CD14-positive monocyte (primary cell): ENCODE data around the gene S100P. TPM values are rescaled to one million over a fixed set of nuclear protein-coding genes. Genes with fewer than 3 reads are reported as not detected.

Experiments used
- DNase-seq, 3 donors: peaks; one replicate each; pipeline ENCODE4 v3.0.0-alpha.2; 2011 to 2022
- H2AFZ ChIP-seq: 2 replicates; pipeline ENCODE4 v1.6.0; 2012; ENCODE audit warnings: mild to moderate bottlenecking, low read depth, low read length, inconsistent platforms; ENCODE audit not compliant: insufficient read depth, poor library complexity, severe bottlenecking
- H3K27ac ChIP-seq, 2 donors: 1 replicate in 1 of 2; 2 replicates in 1 of 2; pipeline ENCODE4 v1.5.1; 2012 to 2013; ENCODE audit warnings: low read length in 2 of 2, control low read depth in 1 of 2, inconsistent platforms in 1 of 2, low read depth in 1 of 2, mild to moderate bottlenecking in 1 of 2
- H3K27me3 ChIP-seq, 2 donors: one replicate each; pipeline versions ENCODE4 v1.6.0 to v1.6.1; 2011 to 2013; ENCODE audit warnings: low read length in 2 of 2; ENCODE audit not compliant: control insufficient read depth in 2 of 2, insufficient read depth in 2 of 2
- H3K36me3 ChIP-seq, 2 donors: replicated peaks in 1 of 2; 1 replicate in 1 of 2; 2 replicates in 1 of 2; pipeline versions ENCODE4 v1.5.1 to v1.6.1; 2012 to 2013; ENCODE audit warnings: low read length in 2 of 2, control low read depth in 1 of 2, inconsistent platforms in 1 of 2, mild to moderate bottlenecking in 1 of 2; ENCODE audit not compliant: insufficient read depth in 2 of 2, control insufficient read depth in 1 of 2
- H3K4me1 ChIP-seq, 2 donors: 1 replicate in 1 of 2; 2 replicates in 1 of 2; pipeline versions ENCODE4 v1.5.1 to v1.6.1; 2012 to 2013; ENCODE audit warnings: low read length in 2 of 2, control low read depth in 1 of 2, inconsistent platforms in 1 of 2, mild to moderate bottlenecking in 1 of 2, moderate library complexity in 1 of 2; ENCODE audit not compliant: insufficient read depth in 2 of 2, control insufficient read depth in 1 of 2
- H3K4me2 ChIP-seq: replicated peaks from 2 replicates; pipeline ENCODE3; 2012; ENCODE audit warnings: low read length, moderate library complexity, mild to moderate bottlenecking; ENCODE audit not compliant: poor library complexity, severe bottlenecking; ENCODE audit errors: extremely low read depth
- H3K4me3 ChIP-seq, 3 experiments: fragments of 200-600 bp in 1 of 3; sonication (generic) in 1 of 3; replicated peaks in 1 of 3; 1 replicate in 2 of 3; 2 replicates in 1 of 3; pipeline ENCODE4 v1.5.1; 2011 to 2013; ENCODE audit warnings: low read length in 3 of 3, mild to moderate bottlenecking in 3 of 3, control low read depth in 2 of 3, low read depth in 2 of 3, inconsistent platforms in 1 of 3, moderate library complexity in 1 of 3
- H3K79me2 ChIP-seq: 2 replicates; pipeline ENCODE4 v1.6.0; 2012; ENCODE audit warnings: mild to moderate bottlenecking, control low read depth, inconsistent platforms, low read length, moderate library complexity; ENCODE audit not compliant: insufficient read depth
- H3K9ac ChIP-seq: 2 replicates; pipeline ENCODE4 v1.6.0; 2017; ENCODE audit warnings: low read length, mild to moderate bottlenecking; ENCODE audit not compliant: insufficient read depth, poor library complexity, severe bottlenecking
- H3K9me3 ChIP-seq, 2 donors: replicated peaks in 1 of 2; 1 replicate in 1 of 2; 2 replicates in 1 of 2; pipeline versions ENCODE4 v1.5.1 to v1.6.1; 2012 to 2013; ENCODE audit warnings: low read length in 2 of 2, control low read depth in 1 of 2; ENCODE audit not compliant: control insufficient read depth in 1 of 2, insufficient read depth in 1 of 2
- H4K20me1 ChIP-seq: 2 replicates; pipeline ENCODE4 v1.6.0; 2012; ENCODE audit warnings: mild to moderate bottlenecking, low read length, control low read depth, moderate library complexity; ENCODE audit not compliant: insufficient read depth
- H3K27ac Mint-ChIP-seq, 7 donors: one replicate each; pipeline ENCODE4 v1.8.0; 2020; ENCODE audit warnings: mild to moderate bottlenecking in 7 of 7, mixed read lengths in 7 of 7, moderate library complexity in 6 of 7, inconsistent platforms in 2 of 7
- H3K27me3 Mint-ChIP-seq, 3 donors: one replicate each; pipeline ENCODE4 v1.8.0; 2021 to 2022; ENCODE audit warnings: low read depth in 3 of 3, mild to moderate bottlenecking in 3 of 3, mixed read lengths in 3 of 3, moderate library complexity in 3 of 3, inconsistent platforms in 1 of 3
- H3K36me3 Mint-ChIP-seq, 2 donors: one replicate each; pipeline ENCODE4 v1.8.0; 2020; ENCODE audit warnings: mixed read lengths in 2 of 2, inconsistent platforms in 1 of 2, mild to moderate bottlenecking in 1 of 2
- H3K4me1 Mint-ChIP-seq: one replicate; pipeline ENCODE4 v1.8.0; 2020; ENCODE audit warnings: mild to moderate bottlenecking, mixed read lengths
- H3K4me3 Mint-ChIP-seq, 2 donors: one replicate each; pipeline ENCODE4 v1.8.0; 2020; ENCODE audit warnings: mild to moderate bottlenecking in 2 of 2, mixed read lengths in 2 of 2, moderate library complexity in 1 of 2
- H3K9me3 Mint-ChIP-seq, 7 donors: one replicate each; pipeline ENCODE4 v1.8.0; 2020 to 2022; ENCODE audit warnings: mixed read lengths in 7 of 7, mild to moderate bottlenecking in 6 of 7, moderate library complexity in 6 of 7, inconsistent platforms in 2 of 7
- WGBS: methylation state at CpG from one replicate; pipeline ENCODE4 v1.1.5; 2013; ENCODE audit warnings: missing lambda C conversion rate; ENCODE audit not compliant: insufficient coverage; 5-methylcytosine and 5-hydroxymethylcytosine counted together
- intact Hi-C, 2 donors: fragments of 100-400 bp; cut with micrococcal nuclease; formaldehyde crosslinking; loops; one replicate each; pipeline versions ENCODE4 v1.15.0 to v1.15.1; 2023
- polyA plus RNA-seq, 3 donors: library from polyadenylated mRNA; depleted of rRNA in 1 of 3; unstranded in 2 of 3; stranded (reverse) in 1 of 3; fragments of 300-500 nt in 2 of 3; fragments of >200 nt in 1 of 3; fragmentation: Illumina TruSeq in 2 of 3; gene quantifications; 1 replicate in 2 of 3; 2 replicates in 1 of 3; pipeline ENCODE4 v1.2.3, GENCODE V29; 2012 to 2021
- TF ChIP-seq, protein P1 (sequence below): fragments of 200-600 bp; IDR thresholded peaks from one replicate; pipeline ENCODE4 v1.8.0; 2022; ENCODE audit warnings: antibody characterized with exemption, mild to moderate bottlenecking

S100P gene
- polyA plus RNA-seq, 3 donors: 13.6 to 71.2 (median 29.3) TPM

DNA sequence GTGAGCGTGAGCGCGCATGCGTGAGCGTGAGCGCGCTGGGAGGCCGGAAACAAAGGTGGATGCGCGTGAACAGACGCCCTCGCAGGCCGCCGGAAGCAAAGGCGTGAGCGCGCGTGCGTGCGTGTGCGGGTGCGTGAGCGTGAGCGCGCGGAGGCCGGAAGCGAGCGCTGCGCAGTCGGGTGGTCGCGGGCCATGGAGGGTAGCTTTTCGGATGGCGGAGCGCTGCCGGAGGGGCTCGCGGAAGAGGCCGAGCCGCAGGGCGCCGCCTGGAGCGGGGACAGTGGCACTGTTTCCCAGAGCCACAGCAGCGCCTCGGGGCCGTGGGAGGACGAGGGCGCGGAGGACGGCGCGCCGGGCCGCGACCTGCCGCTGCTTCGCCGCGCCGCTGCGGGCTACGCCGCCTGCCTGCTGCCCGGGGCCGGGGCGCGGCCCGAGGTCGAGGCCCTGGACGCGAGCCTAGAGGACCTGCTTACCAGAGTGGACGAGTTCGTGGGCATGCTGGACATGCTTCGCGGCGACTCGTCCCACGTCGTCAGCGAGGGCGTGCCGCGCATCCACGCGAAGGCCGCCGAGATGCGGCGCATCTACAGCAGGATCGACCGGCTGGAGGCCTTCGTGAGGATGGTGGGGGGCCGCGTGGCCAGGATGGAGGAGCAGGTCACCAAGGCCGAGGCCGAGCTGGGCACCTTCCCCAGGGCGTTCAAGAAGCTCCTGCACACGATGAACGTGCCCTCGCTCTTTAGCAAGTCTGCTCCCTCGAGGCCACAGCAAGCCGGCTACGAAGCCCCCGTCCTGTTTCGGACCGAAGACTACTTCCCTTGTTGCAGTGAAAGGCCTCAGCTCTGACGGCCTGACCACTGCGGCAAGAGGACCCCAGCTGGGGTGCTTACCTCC lies 22.6 kb downstream of the S100P start, which contains the start of gene BLOC1S4:
Gene BLOC1S4 (plus strand): TSS at position 157 of the 894 bp plus-strand sequence. CDS start 36 bp downstream, at position 193.
- TF ChIP-seq, protein P1, sequence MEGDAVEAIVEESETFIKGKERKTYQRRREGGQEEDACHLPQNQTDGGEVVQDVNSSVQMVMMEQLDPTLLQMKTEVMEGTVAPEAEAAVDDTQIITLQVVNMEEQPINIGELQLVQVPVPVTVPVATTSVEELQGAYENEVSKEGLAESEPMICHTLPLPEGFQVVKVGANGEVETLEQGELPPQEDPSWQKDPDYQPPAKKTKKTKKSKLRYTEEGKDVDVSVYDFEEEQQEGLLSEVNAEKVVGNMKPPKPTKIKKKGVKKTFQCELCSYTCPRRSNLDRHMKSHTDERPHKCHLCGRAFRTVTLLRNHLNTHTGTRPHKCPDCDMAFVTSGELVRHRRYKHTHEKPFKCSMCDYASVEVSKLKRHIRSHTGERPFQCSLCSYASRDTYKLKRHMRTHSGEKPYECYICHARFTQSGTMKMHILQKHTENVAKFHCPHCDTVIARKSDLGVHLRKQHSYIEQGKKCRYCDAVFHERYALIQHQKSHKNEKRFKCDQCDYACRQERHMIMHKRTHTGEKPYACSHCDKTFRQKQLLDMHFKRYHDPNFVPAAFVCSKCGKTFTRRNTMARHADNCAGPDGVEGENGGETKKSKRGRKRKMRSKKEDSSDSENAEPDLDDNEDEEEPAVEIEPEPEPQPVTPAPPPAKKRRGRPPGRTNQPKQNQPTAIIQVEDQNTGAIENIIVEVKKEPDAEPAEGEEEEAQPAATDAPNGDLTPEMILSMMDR: peak; percentile 32
- WGBS: under 1% methylated on average over 107 of the region's 109 CpGs
- no peaks in the 10 kb centered on the region for H3K27me3 ChIP-seq
- Mint-ChIP-seq H3K9me3 (peaks cover 0 to 5% (median 0%) of the 10 kb centered on the region in 7 donors), H3K4me3 (peak within 1 kb of the TSS; percentile 91 to 96), H3K27me3 (peaks cover 2 to 8% (median 3%) of the 10 kb centered on the region in 3 donors), H3K4me1 (peaks cover 26% of the 10 kb centered on the region), H3K27ac (peak within 1 kb of the TSS; percentile 85 to 94 (median 89)), H3K36me3 (peaks cover 4 to 5% of the 10 kb centered on the region in 2 donors)
- peak within 1 kb of the TSS; percentile 69 to 81 (median 76) for H3K4me3 ChIP-seq
- H3K79me2 ChIP-seq: peaks cover 18% of the 10 kb centered on the region
- peak; percentile 77 to 90 (median 87) for DNase-seq
- peak within 1 kb of the TSS; percentile 86 for H2AFZ ChIP-seq
- intact Hi-C loops: loop anchor here (2.0 to 10.0 kb wide), 6 partner anchors 66 to 356 kb away; partner anchors contain the start of genes MRFAP1 (in 2 of the 2), KIAA0232 (in 1 of the 2) and TADA2B (in 1 of the 2)
- peaks cover 23 to 37% of the 10 kb centered on the region in 2 donors for H3K4me1 ChIP-seq
- no peaks in the 10 kb centered on the region for H3K9me3 ChIP-seq
- peak within 1 kb of the TSS; percentile 80 for H3K4me2 ChIP-seq
- peaks cover 10% of the 10 kb centered on the region for H4K20me1 ChIP-seq
- no peaks in the 10 kb centered on the region for H3K36me3 ChIP-seq
- peak within 1 kb of the TSS; percentile 70 to 87 for H3K27ac ChIP-seq
- peak within 1 kb of the TSS; percentile 79 for H3K9ac ChIP-seq

DNA sequence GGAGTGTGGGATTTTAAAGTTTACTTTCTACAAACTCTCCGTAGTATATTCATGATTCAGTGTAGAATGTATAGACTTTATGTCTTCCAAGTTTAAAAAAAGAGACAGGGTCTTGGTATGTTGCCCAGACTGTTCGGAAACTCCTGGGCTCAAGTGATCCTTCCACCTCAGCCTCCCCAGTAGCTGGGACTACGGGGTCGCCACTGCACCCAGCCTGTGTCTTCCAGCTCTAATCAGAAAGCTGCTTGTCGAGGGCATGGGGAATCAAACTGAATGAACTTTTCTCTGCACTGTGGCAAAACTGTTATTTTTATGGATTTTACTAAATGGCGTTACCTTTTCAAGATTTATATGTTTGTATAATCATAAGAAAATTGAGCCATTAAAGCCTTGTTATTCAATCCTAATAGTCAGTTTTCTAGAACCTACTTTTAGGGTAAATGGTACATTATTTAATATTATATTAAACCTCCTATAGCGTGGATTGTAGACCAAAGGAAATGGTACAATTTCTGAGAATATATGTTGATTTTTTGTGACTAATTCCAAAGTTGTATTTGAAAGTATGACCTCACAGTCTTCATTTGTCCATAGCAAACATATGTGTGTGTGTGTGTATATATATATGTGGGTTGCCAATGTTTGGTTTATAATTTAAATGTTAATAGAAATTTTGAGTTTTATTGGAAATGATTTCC lies 23.4 kb downstream of the S100P start:
- intact Hi-C loops: loop anchor here (2.0 to 10.0 kb wide), 6 partner anchors 65 to 355 kb away; partner anchors contain the start of genes MRFAP1 (in 2 of the 2), KIAA0232 (in 1 of the 2) and TADA2B (in 1 of the 2)
- Histone ChIP-seq H3K79me2 (peaks cover 18% of the 10 kb centered on the region), H2AFZ (peak overlapping the region; percentile 86), H3K9ac (peak overlapping the region; percentile 79), H3K4me3 (peak overlapping the region; percentile 69 to 81 (median 76)), H3K4me2 (peak overlapping the region; percentile 80), H3K4me1 (peaks cover 22 to 33% of the 10 kb centered on the region in 2 donors), H4K20me1 (peaks cover 10% of the 10 kb centered on the region), H3K27me3 (no peaks in the 10 kb centered on the region), H3K36me3 (no peaks in the 10 kb centered on the region), H3K27ac (peak overlapping the region; percentile 70 to 87), H3K9me3 (no peaks in the 10 kb centered on the region)
- 60% methylated on average over 1 of the region's 7 CpGs for WGBS
- TF ChIP-seq, protein P1: no peak
- peak overlapping the region; percentile 91 to 96 for H3K4me3 Mint-ChIP-seq
- H3K4me1 Mint-ChIP-seq: peaks cover 26% of the 10 kb centered on the region
- peaks cover 4 to 5% of the 10 kb centered on the region in 2 donors for H3K36me3 Mint-ChIP-seq
- H3K27ac Mint-ChIP-seq: peak overlapping the region in 6 of 7 donors; percentile 35 to 89 (median 86)
- H3K27me3 Mint-ChIP-seq: peaks cover 2 to 8% (median 2%) of the 10 kb centered on the region in 3 donors
- DNase-seq: no peak
- H3K9me3 Mint-ChIP-seq: peaks cover 0 to 3% (median 0%) of the 10 kb centered on the region in 7 donors
